ENCODE data around the gene CENPT. TPM values are rescaled to one million over a fixed set of nuclear protein-coding genes. Genes with fewer than 3 reads are reported as not detected.
A peak's percentile ranks its signal among the peaks of the same experiment; 100 is the strongest.

CENPT gene
- total and polyA plus RNA-seq, 2 of the 13 experiments (the other 11 are each of a cell fraction or from before 2014, with no cell fraction given): 40.9 to 43.3 TPM

- TF ChIP-seq PBX3 (CRISPR knock-in tag; IDR thresholded peaks at IDR 0.05; ENCODE audit: borderline replicate concordance): peak; percentile 65; the same call in 1 of the 2 replicates
- peak; percentile 88; the same call in 1 of the 2 replicates for TF ChIP-seq DR1 (CRISPR knock-in tag; IDR thresholded peaks at IDR 0.05)
- peak; percentile 93 for TF ChIP-seq IKZF5 (CRISPR knock-in tag; IDR thresholded peaks at IDR 0.05)
- peak; percentile 91 for TF ChIP-seq ZNF350 (CRISPR knock-in tag; IDR thresholded peaks at IDR 0.05; ENCODE audit: borderline replicate concordance, low read depth)
- TF ChIP-seq ETS1 (CRISPR knock-in tag; IDR thresholded peaks at IDR 0.05): no peak
- no peak for TF ChIP-seq ZNF207 (IDR thresholded peaks at IDR 0.05; ENCODE audit: borderline replicate concordance)
- peak; percentile 65 for TF ChIP-seq XRCC5 (optimal IDR thresholded peaks at IDR 0.05; ENCODE audit: low read length)
- TF ChIP-seq CREB1 (IDR thresholded peaks at IDR 0.05): no peak
- TF ChIP-seq CREB1 (CRISPR knock-in tag; IDR thresholded peaks at IDR 0.05): peak; percentile 68
- no peak for TF ChIP-seq ZNF282 (IDR thresholded peaks at IDR 0.05; ENCODE audit: partially characterized antibody)
- TF ChIP-seq ZNF296 (CRISPR knock-in tag; conservative IDR thresholded peaks at IDR 0.05): no peak
- TF ChIP-seq BRD4 (CRISPR knock-in tag; IDR thresholded peaks at IDR 0.05): peak; percentile 94; the same call in 1 of the 2 replicates
- TF ChIP-seq CHCHD3 (CRISPR knock-in tag; IDR thresholded peaks at IDR 0.05): no peak
- TF ChIP-seq ZBTB37 (CRISPR knock-in tag; IDR thresholded peaks at IDR 0.05): no peak
- TF ChIP-seq ZNF101 (CRISPR knock-in tag; IDR thresholded peaks at IDR 0.05; ENCODE audit: borderline replicate concordance, low read depth): no peak
- peak; percentile 76; the same call in 1 of the 2 replicates for TF ChIP-seq ARHGAP35 (CRISPR knock-in tag; IDR thresholded peaks at IDR 0.05; ENCODE audit: borderline replicate concordance)
- no peak for TF ChIP-seq EED (CRISPR knock-in tag; IDR thresholded peaks at IDR 0.05)
- TF ChIP-seq CSRNP2 (CRISPR knock-in tag; conservative IDR thresholded peaks at IDR 0.05; ENCODE audit: low read depth): no peak
- no peak for TF ChIP-seq ELK4 (CRISPR knock-in tag; IDR thresholded peaks at IDR 0.05; ENCODE audit: borderline replicate concordance)
- peak; percentile 87; the same call in 1 of the 2 replicates for TF ChIP-seq ZFP82 (CRISPR knock-in tag; IDR thresholded peaks at IDR 0.05; ENCODE audit: borderline replicate concordance)
- TF ChIP-seq RNF2 (conservative IDR thresholded peaks at IDR 0.05; ENCODE audit: low read depth): peak; percentile 79; the same call in 1 of the 2 replicates
Measured at GRCh38 chr16:67833415-67834241, 13.9 kb downstream of the CENPT start (continued).
